Glomerular endothelial cell (primary cell): ENCODE measurements around the gene FBXW9. TPM values are rescaled to one million over a fixed set of nuclear protein-coding genes. Genes with fewer than 3 reads are reported as not detected.
"Not testable (repeated sequence)": the region's sequence is repeated elsewhere in the genome, so short reads cannot be mapped to it uniquely, and the experiment has no call there.

ENCODE experiments used
- DNase-seq: peaks from one replicate; pipeline ENCODE4 v3.0.0-alpha.2; 2011; ENCODE audit warnings: low read depth, low spot score; ENCODE audit errors: extremely low read depth
- total RNA-seq: library from RNA; depleted of rRNA; stranded (reverse); fragments of >200 nt; gene quantifications from 2 replicates; pipeline ENCODE4 v1.2.3, GENCODE V29; 2015

Gene FBXW9
- total RNA-seq, 1 donor from 2014 or later: 12.1 TPM

DNA sequence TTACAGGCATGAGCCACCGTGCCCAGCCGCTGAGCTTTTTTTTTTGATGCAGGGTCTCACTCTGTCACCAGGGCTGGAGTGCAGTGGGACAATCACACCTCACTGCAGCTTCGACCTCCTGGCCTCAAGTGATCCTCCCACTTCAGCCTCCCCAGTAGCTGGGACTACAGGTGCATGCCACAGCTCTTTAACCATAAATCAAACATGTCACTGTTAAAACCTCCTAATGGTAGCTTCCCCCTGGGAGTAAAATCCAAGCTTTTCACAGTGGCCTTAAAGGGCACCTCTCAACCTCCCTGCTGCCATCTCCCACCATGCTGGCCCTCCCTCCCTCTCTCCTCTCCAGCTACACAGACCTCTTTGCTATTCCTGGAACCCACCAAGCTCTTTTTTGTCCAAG is 10.6 kb downstream of the FBXW9 start:
- DNase-seq: no peak

DNA sequence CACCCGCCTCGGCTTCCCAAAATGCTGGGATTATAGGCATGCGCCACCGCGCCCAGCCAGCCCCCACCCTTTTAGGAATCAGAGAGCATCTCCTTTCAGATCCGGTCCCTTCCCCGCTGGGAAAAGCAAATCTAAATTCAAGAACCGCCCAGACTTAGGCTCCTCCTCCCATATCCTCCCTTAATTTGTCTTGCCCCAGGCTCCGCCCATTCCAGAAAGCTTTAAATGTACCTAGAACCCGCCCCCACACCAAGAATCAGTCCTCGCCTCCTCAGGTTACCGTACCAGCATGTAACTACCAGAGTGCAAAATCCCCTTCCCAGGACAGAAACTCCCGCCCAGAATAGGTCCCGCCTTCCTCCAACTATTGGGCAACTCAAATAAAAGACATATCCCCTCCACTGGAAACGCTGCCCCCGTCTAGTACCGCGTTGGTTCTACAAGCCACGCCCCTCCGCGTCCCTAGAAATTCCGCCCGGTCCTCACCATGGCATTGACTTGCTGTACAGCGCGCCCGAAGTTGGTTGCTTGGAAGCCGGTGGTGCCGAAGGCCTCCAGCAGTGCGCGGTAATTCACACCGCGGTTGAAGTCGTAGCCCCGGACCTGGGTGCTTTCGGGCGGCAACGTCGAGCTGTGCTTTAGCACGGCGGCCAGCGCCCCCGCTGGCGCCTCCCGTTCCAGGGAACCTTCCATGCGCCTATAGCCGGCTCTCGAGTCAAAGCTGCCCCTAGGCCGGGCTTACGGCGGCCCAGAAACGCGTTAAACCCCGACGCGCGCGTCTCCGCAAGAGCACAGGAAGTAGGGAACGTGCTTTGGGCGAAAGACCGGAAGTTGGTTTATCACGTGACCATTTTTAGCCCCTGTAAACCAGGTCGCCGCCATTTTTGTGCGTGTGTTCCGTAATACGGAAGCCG is 15.1 kb downstream of the FBXW9 start, which contains the start of gene DHPS:
Gene DHPS, minus strand, starts transcription at position 807 of the 914 bp plus-strand sequence. Its CDS starts 114 bp downstream, at position 693.
- peak; percentile 95 for DNase-seq

DNA sequence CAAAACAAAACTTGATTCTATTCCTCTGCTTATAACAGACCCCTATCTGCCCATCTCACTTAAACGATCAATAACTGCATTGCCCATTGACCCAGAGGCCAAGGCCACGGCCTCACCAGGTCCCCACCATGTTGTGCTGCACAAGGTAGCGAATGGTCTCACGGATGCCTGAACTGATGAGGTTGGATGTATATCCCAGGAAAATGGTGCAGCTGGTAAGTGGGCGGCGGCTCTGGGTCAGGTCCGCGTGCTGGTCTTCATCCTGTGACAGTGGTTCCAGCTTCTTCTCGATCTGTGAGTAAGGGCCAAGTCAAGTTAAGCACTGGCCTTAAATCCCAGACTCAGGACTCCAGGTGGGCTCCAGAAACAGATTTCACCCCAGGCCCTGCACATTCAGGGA is 16.4 kb downstream of the FBXW9 start:
- no peak for DNase-seq

DNA sequence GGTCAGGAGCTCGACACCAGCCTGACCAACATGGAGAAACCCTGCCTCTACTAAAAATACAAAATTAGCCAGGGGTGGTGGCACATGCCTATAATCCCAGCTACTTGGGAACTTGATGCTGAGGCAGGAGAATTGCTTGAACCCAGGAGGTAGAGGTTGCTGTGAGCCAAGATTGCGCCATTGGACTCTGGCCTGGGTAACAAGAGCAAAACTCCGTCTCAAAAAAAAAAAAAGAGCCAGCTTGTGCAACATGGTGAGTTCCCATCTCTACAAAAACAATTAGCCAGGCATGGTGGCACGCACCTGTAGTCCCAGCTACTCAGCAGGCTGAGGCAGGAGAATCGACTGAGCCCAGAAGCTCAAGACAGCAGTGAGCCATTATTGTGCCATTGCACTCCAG is 18.4 kb downstream of the FBXW9 start:
- DNase-seq: not testable (repeated sequence)

DNA sequence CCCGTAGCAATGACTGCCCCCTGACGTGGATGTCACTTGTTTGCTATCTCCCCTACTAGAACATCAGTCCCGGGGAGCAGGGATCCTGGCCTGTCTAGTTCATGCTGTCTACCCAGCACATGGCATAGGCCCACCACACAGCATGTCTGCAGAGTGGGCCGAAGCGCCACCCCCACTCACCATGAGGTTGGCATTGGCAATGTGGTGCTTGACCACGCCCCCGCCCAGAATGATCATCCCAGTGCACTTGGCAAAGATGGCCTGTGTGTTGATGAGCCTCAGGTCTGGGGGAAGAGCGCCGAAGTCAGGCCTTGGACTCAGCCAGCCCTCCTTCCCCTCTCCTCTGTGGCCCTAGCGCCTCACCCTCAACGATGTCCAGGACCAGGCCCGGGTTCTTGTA is 19.5 kb downstream of the FBXW9 start:
- no peak for DNase-seq

DNA sequence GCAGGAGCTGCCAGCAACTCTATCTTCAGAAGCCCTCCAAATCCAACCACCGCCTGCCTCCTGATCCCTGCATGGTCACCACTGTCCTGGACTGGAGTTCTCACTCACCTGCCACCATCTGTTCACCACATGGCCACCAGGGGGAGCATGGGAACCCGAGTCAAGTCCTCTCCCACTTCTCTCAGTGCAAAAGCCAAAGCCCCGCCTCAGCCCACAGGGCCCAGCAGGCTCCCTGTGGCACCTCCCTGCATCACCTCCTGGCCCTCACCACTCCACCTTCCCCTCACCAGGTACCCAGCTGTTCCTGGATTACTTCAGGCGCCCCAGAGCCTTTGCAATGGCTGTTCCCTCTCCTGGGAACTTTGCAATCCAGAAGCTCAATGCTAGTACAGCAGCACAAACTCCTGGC is 20.0 kb downstream of the FBXW9 start:
- no peak for DNase-seq

DNA sequence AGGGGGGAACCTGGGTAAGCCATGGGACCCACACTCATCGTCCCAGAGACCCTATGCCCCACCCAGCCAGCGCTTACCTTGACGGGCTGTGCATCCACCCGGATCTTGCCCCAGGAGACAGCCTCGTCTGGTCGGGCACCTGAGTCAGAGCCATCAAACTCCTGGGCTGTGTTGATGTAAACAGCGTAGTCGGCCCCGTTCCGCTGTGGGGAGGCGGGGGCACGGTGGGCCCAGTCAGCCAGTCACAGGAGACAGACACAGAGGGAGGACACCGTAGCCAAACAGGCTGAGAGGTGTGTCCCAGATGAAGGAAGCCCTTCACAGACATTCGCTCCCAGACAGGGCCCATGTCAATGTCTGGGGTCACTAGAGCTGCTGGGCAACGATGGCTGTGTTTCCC is 20.5 kb downstream of the FBXW9 start:
- no peak for DNase-seq

DNA sequence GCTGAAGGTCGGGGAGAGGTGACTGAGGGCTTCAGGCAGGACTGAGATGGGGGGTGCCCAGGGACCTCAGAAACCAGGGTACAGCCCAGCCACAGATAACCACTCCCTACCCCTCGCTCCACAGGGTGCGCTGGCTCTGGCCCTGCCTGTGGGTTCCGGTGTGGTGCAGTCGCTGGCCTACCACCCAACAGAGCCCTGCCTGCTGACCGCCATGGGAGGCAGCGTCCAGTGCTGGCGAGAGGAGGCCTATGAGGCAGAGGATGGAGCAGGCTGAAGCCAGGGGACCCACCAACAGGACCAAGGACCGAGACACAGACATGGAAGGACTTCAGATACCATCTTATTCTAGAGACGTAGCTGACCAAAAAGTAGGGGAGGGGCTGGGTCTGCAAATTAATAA is 21.0 kb downstream of the FBXW9 start:
- no peak for DNase-seq

DNA sequence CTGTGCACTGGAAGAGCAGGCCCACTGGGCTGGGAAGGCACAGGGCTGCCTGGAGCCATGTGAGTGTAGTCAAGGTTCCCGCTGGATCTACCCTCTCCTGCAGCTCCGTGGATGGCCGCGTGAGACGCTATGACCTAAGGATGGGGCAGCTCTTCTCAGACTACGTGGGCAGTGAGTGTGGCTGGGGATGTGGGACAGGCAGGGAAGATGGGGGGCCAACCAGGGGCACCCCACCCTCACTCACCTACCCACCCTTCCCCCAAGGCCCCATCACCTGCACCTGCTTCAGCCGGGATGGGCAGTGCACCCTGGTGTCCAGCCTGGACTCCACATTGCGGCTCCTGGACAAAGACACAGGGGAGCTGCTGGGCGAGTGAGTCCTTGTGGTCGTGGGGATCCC is 23.7 kb downstream of the FBXW9 start:
- no peak for DNase-seq

DNA sequence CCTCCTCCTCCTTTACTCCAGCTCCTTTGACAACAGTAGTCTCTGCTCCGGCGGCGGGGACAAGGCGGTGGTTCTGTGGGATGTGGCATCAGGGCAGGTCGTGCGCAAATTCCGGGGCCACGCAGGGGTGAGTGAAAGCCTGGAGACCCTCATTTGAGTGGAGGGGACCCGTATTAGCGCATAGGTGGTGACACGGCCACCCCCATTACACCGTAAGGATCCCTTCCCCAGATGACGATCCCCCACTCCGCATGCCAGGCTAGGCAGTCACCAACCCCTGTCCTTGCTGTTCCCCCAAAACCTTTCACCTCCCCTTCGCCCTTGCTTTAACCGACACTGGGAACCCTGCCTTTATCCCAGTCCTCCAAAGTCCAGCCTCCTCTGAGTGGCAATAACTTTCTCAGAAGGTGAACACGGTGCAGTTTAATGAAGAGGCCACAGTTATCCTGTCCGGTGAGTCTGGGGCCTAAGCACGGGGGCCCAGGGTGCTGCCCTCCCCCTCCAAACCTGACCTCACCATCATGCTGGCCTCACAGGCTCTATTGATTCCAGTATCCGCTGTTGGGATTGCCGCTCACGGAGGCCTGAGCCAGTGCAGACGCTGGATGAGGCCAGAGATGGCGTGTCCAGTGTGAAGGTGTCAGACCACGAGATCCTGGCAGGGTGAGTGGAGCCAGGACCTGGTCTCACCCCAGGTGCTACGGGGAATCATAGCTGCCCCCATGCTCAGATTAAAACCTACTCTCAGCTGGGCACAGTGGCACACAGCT is 26.1 kb downstream of the FBXW9 start:
- no peak for DNase-seq

DNA sequence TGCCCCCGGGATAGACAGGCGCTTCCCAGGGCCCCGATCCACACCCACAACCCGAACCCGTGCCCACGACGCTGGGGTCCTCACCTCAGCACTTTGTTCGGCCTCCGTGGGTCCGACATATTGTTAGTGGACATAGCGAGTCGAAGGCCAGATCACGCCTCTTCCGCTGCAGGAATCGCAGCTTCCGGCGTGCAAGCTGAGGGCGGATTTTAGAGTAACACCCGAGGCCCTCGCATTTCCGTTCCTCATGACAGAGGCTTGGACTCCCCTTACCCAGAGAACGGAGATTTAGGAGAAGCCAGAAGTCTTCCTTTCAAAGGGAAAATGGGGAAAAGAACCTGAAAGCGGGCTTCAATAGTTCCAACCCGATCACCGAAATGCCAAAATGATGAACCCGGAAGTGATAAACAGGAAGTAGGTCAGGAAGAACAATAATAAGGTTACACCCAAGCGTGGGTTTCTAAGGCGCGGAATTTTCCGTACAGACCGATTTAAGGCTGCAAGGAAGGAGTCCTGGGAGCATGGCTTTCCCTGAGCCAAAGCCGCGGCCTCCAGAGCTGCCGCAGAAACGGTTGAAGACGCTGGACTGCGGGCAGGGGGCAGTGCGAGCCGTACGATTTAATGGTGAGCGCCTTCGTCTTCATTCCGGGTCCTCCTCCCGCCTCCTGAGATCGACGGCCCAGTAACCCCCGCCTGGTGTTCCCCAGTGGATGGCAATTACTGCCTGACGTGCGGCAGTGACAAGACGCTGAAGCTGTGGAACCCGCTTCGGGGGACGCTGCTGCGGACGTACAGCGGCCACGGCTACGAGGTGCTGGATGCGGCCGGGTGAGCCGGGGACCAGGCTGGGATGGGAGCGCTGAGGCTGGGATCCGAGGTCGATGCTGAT is 26.9 kb downstream of the FBXW9 start:
- DNase-seq: peak; percentile 74

DNA sequence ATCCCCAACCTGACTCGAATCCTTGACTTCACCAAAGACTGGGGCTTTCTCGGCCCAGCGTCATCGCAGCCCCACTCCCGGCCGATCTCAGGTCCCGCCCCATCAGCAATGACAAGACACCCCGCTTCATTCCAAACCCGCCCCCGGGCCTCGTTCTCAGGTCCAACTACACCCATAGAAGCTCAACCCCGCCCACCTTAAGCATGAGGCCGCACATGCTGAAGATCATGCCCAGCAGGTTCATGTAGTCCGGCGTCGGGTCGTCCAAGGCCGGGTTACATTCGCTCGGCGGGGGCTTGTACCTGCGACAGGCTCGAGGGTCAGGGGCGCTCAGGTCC is 27.5 kb downstream of the FBXW9 start:
- DNase-seq: no peak

DNA sequence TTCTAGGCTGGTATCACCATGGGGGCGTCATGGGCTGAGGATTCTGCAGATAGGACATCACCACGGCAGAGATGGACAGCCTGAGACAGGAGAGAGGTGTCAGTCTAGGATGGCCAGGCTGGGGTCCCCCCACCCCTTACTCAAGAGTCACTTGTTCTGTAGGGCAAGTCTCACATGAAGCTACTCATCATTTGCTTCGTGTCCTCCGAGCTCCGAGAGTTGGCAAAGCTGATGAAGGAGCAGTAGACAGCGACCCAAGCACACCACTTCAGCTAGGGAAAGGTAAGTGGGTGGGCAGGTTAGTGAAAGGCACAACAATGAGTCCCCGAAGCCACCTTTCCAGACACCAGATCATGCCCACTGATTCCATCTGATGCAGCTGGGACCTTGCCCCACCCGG is 28.1 kb downstream of the FBXW9 start:
- no peak for DNase-seq

DNA sequence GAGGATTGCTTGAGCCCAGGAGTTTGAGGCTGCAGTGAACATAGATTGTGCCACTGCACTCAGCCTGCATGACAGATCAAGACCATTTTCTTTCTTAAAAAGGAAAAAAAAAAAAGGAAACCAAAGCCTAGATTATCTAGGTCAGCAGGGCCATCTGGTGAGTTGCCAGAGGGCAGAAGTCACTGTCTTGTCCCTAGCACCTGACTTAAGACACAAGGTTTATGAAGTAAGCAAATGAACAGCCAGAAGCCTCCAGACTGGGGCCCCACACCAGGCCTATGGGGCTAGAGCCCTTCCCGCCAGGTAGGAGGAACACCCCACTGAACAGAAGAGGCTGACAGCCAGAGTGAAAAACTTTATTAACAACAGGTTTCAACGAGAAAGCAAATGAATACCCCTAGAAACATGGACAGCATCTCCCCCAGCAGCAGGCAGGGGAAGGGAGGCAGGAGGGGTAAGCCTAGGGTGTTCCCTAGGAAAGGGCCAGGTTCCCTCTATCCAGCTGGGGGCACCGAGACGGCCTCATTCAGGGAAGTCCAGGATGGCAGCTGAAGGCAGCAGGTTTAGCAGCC is 28.6 kb downstream of the FBXW9 start:
- DNase-seq: no peak

DNA sequence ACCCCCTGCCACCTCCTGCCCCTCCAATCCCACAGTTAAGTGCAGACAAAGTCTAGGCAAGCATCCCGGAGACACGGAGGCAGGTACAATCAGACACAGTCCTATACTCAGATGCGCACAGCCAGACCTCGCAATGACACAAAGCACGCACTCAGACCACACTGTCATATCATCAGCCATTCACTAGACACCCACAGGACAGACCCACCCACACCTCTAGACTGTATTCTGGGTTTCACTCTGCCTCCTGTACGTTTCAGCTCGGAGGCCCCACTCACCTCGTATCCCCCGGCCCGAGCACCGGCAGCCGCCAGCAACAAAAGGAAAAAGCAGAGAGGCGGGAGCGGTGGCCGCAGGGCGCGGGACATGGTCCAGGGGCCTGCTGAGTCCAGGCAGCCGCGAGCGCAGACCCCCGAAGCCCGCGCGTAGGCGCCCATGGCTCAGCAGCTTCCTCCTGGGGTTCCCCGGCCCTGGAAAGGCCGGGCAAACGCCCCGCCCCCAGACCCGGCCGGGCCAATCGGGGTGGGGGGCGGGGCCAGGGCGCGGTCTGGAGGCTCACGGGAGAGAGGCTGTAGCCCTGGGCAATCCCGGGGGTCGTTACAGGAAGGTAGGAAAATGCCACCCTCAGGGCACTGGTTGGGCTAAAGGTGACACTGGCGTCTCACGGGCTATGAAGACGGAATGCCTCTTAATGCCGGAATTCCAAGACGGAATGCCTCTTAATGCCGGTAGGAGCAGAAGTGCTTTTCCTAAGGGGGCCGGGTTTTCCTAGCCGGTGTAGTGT is 30.0 kb downstream of the FBXW9 start, which contains the start of the genes MAN2B1 and WDR83:
Gene MAN2B1, minus strand, starts transcription at position 478 of the 784 bp plus-strand sequence. Its CDS starts 41 bp downstream, at position 437.
Gene WDR83, plus strand, starts transcription at position 543 of the 784 bp plus-strand sequence. CDS start 2,984 bp downstream, outside the sequence.
- no peak for DNase-seq

DNA sequence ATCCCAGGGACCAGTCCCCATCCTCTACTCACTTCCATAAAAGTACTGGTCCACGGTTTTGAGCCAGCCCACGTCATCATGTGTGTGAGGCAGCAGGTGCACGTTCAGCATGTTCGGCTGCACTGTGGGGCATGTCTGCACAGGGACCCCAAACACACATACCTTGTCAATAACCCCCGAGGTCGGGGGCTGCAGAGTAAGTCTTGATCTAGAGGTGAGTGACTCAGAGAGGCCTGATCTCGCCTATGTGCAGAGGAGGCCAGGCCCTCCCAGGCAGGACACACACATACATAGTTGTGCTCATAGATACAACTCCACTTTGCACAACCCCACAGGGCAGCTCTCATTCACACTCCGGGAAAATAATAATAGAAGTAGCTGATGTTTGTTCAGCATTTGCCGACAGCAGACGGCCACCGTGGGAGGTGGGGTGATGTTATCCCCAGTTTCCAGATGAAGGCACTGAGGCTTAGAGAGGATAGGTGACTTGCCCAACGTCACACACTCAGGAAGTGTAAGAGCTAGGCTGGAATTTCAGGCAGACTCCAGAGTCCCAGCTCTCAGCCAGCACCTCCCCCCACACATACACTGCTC is 30.7 kb downstream of the FBXW9 start:
- DNase-seq: no peak

DNA sequence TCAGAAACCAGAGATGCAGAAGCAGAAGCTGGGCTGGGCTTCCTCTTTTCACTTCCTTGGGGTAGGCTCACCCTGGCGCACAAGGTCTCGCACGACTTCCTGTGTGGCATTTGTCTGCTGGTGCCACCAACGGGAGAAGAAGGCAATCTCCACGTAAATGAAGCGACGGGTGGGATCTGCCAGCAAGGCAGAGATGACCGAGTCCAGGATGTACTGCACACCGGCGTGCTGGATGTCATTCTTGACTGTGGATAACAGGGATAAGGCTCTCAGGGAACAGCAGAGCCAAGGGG is 31.2 kb downstream of the FBXW9 start:
- no peak for DNase-seq

DNA sequence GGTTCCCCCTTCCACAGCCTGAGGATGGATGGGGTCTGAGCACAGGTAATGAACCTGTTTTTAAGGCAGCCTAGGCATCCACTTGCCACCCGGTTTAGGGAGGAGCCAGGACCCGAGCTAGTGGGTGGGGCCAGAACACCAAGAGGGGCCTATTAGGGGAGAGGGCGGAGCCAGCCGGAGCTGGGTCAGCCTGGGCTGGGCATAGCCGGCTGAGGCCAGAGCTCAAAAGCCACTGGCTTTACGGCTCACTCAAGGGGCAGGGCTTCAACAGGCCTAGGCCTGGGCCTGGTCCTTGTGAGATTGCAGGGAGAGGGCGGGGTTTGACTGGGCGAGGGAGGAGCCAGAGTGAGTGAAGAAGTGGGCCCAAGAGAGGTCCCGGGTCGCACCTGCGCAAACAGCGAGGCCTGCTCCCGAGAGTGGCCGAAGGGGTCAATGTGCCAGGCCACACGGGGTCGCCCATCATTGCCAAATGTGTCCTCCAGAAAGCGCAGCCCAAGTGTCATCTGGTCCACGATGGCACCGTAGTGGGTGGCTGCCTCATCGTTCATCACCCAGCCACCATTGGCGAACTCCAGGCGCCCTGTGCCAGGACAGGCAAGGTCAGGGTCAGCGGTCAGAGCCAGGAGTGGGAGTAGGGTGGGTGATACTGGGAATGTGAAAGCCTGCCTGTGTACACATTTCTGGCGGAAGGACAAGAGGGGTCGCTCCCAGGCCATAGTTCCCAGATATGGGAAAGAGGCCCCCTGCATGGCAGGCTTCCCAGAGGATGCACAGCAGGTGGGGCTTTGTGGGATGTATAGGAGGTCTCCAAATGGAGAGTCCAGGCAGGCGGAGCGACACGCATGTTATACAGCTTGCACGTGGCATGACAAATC is 31.8 kb downstream of the FBXW9 start:
- DNase-seq: no peak
